GM19324 (cell line): ENCODE data around the gene ATP1A2.

Source experiments
- ATAC-seq: cut with Tn5 transposase; IDR thresholded peaks from one replicate; pipeline ENCODE4 v1.9.1; 2021; ENCODE audit warnings: mild to moderate bottlenecking, moderate library complexity; ENCODE audit not compliant: unreplicated experiment, low FRiP score

ATP1A2 gene

GRCh38 chr1:160167580-160167979 is 52.0 kb downstream of the ATP1A2 start:
- no peak for ATAC-seq

DNA sequence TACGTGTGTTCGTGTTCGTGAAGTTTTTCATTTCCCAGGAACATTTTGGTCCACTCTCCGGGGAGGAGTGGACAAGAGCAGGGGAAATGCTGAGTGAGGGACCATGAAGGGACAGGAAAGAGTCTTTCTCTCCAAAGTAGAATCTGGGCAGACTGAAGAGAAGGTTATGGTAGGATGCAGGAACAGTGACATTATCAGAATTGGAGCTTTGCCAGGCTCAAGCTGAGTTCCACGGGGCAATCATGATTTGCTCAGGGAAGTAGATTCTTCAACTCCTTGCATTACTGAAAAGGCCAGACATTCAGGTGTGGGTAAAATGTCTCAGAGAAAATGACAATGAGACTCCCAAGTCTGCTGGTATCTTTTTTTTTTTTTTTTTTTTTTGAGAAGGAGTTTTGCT is 52.5 kb downstream of the ATP1A2 start:
- ATAC-seq = no peak

- no peak for ATAC-seq
Observed at GRCh38 chr1:160168609-160169369, 53.2 kb downstream of the ATP1A2 start.

- ATAC-seq = no peak
Observed at GRCh38 chr1:160169553-160170399, 54.2 kb downstream of the ATP1A2 start.

DNA sequence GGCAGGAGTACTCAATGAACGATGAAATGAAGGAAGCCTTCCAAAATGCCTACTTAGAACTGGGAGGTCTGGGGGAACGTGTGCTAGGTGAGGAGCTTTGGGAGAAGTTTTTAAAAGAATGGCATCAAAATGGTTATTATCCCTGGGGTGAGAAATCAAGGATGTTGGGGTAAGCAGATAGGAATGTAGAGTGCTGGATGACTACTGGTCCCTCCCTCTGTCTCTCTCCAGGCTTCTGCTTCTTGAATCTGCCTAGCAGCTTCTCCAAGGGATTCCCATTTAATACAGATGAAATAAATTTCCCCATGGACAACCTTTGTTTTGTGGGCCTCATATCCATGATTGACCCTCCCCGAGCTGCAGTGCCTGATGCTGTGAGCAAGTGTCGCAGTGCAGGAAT is 55.8 kb downstream of the ATP1A2 start:
- ATAC-seq = no peak

DNA sequence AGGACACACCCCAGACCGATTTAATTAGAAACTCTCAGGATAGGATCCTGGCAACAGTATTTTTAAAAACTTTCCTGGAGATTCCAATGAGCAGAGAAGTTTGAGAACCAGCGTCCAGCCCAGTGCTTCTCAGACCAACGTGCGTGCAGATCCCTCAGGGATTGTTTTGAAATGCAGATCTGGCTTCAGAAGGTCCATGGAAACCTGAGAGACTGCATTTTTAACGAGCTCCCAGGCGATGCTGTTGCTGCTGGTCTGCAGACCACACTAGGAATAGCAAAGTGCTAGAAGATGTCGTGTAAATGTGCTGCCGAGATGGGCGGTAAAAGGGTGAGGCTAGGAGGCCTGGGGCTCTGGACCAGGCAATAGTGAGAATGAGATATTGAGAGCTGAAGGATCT is 56.4 kb downstream of the ATP1A2 start:
- no peak for ATAC-seq

GRCh38 chr1:160177231-160177630 is 61.7 kb downstream of the ATP1A2 start:
- no peak for ATAC-seq

DNA sequence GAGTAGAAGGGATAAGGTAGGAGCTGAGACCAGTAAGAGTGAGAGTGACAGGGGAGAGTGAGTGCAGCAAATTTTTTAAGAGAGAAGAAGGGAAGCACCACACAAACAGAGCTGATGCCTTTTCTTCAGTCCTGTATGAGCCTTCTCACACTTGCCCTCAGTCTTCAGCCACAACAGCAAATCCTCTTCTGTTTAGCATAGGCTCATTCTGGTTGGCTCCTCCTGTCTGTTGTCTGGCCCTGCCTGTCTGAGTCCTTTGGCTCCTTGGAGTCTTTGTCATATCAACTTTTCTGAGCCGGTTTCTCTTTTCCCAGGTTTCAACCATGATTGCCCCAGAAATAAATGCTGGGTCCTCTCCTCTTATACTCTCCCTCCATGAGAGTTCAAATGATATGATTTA is 62.1 kb downstream of the ATP1A2 start:
- no peak for ATAC-seq

- no peak for ATAC-seq
Observed at GRCh38 chr1:160178731-160179130, 63.2 kb downstream of the ATP1A2 start.

DNA sequence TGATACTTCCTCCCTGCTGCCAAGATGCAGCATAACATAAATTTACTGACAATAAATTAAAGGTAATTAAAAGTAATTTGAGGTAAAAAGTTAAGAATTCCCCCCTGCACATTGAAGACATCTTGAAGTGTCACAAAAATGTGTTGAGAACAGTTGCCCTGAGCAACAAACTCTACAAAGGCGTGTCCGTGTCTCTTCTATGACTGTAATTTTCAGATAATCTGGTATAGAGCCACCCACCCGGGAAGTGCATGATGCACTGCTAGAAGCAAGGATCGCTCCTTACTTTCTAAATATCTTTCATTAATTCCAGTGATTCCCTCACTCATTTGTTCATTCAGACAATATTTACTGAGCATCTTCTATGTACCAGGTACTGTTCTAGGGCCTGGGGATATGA is 63.8 kb downstream of the ATP1A2 start:
- ATAC-seq = no peak

GRCh38 chr1:160186246-160186645 is 70.7 kb downstream of the ATP1A2 start:
- ATAC-seq = no peak

DNA sequence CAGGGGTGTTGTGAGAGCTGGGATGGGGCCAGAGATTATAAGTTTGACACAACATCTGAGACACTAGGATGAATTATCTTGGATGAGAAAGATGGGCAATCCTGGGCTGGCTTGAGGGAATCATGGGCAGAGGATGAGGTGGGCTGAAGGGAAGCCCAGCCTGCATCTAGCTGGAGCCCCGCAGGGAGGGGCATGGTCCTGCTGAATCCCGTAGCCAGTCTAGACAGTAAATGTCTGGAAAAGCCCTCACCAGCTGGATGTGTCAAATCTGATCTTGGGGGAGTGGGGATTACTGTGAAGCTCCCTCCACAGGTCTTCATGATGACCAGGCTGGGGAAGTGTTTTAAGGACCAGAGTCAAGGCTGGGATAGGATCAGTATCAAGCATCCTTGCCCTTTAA is 71.2 kb downstream of the ATP1A2 start:
- ATAC-seq = no peak

GRCh38 chr1:160187407-160187806 is 71.8 kb downstream of the ATP1A2 start:
- ATAC-seq = no peak

DNA sequence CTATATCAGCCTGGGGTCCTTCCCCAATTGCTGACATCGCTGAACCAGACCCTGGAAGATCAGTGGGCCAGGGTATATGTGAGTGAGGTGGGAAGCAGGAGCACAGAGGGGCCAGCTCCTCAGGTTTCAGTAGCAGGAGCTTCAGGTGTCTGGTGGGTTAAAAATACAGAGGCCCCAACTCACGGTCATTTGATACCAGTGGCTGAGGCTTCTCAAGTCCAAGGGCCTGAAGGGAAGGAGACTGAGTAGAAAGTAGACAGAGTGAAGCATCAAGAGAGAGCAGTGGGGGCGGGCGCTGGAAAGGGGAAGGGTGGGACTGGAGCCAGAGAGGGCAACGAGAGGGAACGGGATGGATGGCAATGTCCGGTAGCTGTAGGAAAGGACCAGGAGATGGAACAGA is 72.8 kb downstream of the ATP1A2 start:
- no peak for ATAC-seq

GRCh38 chr1:160189649-160190625 is 74.4 kb downstream of the ATP1A2 start, which contains the start of gene CASQ1:
Gene CASQ1 (plus strand): TSS chr1:160190575. CDS start chr1:160190752, 177 bp downstream.
- no peak for ATAC-seq

DNA sequence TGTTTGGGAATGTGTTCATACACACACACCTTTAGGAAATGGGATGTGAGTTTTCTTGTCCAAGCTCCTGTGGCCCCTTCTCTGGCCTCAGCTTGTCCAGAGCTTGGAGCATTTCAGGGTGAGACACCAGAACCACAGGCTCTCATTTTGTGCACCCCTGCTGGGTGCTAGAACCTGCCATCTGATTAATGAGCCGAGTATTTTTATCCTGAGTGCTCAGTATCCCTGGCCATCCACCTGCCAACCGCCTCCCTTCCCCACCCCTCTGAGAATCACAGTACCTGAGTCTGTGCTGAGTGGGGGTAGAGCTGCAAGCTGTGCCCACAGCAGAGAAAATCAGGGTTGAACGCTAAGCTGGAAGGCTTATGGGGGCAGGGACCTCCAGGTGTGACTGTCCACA is 76.2 kb downstream of the ATP1A2 start:
- ATAC-seq = no peak

DNA sequence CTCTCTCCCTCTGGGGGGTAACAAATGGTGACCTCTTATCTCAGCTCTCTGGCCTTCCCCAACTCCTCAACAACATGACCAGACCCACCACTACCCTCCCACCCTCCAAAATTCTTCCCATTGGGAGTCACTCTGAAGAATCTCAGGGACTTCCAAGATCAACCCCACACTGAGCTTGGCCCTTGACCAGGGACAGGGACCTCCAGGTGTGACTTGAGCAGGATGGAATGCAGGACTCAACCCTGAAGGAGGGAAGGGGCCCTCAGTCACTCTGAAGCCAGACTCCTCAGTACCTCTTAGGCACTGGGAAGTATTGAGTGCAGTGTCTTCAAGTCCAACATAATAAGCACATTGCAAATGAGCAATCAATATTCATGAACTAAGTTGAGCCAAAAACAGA is 76.7 kb downstream of the ATP1A2 start:
- ATAC-seq = no peak
